Suppressor macrophage treated with lipopolysaccharide for 1 hour (primary cell): ENCODE results near the gene MID2.
"Not testable (repeated sequence)": the region's sequence is repeated elsewhere in the genome, so short reads cannot be mapped to it uniquely, and the experiment has no call there.

Experiments
- DNase-seq, 3 donors: peaks; one replicate each; pipeline ENCODE4 v3.0.0-alpha.2; 2020 to 2022

The MID2 gene

GRCh38 chrX:107845625-107846024, 20.0 kb downstream of the MID2 start:
- no peak for DNase-seq

GRCh38 chrX:107848591-107848990, 22.9 kb downstream of the MID2 start:
- no peak for DNase-seq

- peak in 2 of 3 donors; percentile 21 to 30 for DNase-seq
Measured at GRCh38 chrX:107849747-107850421, 24.2 kb downstream of the MID2 start.

- no peak for DNase-seq
Measured at GRCh38 chrX:107850422-107850765, 24.7 kb downstream of the MID2 start.

GRCh38 chrX:107851215-107851614, 25.5 kb downstream of the MID2 start:
- DNase-seq, result no peak

GRCh38 chrX:107851665-107852064, 26.0 kb downstream of the MID2 start:
- not testable (repeated sequence) for DNase-seq

GRCh38 chrX:107856289-107856688, 30.6 kb downstream of the MID2 start:
- no peak for DNase-seq

GRCh38 chrX:107857041-107857440, 31.4 kb downstream of the MID2 start:
- DNase-seq, result not testable (repeated sequence)

GRCh38 chrX:107857837-107858236, 32.2 kb downstream of the MID2 start:
- DNase-seq, result no peak

- no peak for DNase-seq
Measured at GRCh38 chrX:107861056-107861455, 35.4 kb downstream of the MID2 start.

GRCh38 chrX:107871136-107871535, 45.5 kb downstream of the MID2 start:
- no peak for DNase-seq

GRCh38 chrX:107878106-107878505, 52.4 kb downstream of the MID2 start:
- no peak for DNase-seq

GRCh38 chrX:107880054-107880610, 54.5 kb downstream of the MID2 start:
- DNase-seq, result peak; percentile 2 to 19 (median 10)

GRCh38 chrX:107894038-107894437, 68.4 kb downstream of the MID2 start:
- DNase-seq, result peak; percentile 22 to 61 (median 54)

GRCh38 chrX:107902721-107903120, 77.1 kb downstream of the MID2 start:
- no peak for DNase-seq

- DNase-seq, result no peak
Measured at GRCh38 chrX:107905366-107905765, 79.7 kb downstream of the MID2 start.

GRCh38 chrX:107924136-107924746, 98.6 kb downstream of the MID2 start:
- DNase-seq, result no peak

- DNase-seq, result no peak
Measured at GRCh38 chrX:107934262-107934661, 108.6 kb downstream of the MID2 start.

- no peak for DNase-seq
Measured at GRCh38 chrX:107935200-107935599, 109.5 kb downstream of the MID2 start.

- no peak for DNase-seq
Measured at GRCh38 chrX:107935664-107936433, 110.2 kb downstream of the MID2 start.

- DNase-seq, result no peak
Measured at GRCh38 chrX:107936434-107936730, 110.7 kb downstream of the MID2 start.

GRCh38 chrX:107940095-107940494, 114.4 kb downstream of the MID2 start:
- no peak for DNase-seq

GRCh38 chrX:107955337-107955736, 129.7 kb downstream of the MID2 start:
- DNase-seq, result peak in 1 of 3 donors; percentile 1

GRCh38 chrX:107968623-107969022, 143.0 kb downstream of the MID2 start:
- no peak for DNase-seq
